WTC11 (cell line): ENCODE data around the gene VASH1. TPM values are rescaled to one million over a fixed set of nuclear protein-coding genes. Genes with fewer than 3 reads are reported as not detected.

Source experiments
- ATAC-seq: fragments of 200-7000 bp; cut with Tn5 transposase; 2 replicates; pipeline ENCODE4 v1.10.0; 2021; ENCODE audit warnings: mild to moderate bottlenecking, moderate library complexity
- CTCF ChIA-PET: fragments of 300-600 bp; sonication (Branson Sonifier 250); formaldehyde crosslinking; loops from one replicate; lab custom pipeline; 2021; ENCODE audit warnings: antibody characterized with exemption; lab: Charles Lee
- POLR2A ChIA-PET: fragments of 350-600 bp; sonication (Branson Sonifier 250); formaldehyde crosslinking; loops from one replicate; lab custom pipeline; 2021; ENCODE audit warnings: antibody characterized with exemption; lab: Charles Lee
- DNase-seq: peaks from one replicate; pipeline ENCODE4 v3.0.0; 2021; ENCODE audit warnings: low spot score
- H3K27ac Mint-ChIP-seq: 2 replicates; pipeline ENCODE4 v1.8.0; 2021; ENCODE audit warnings: mixed read lengths
- H3K27me3 Mint-ChIP-seq: 2 replicates; pipeline ENCODE4 v1.8.0; 2021; ENCODE audit warnings: low read depth, mild to moderate bottlenecking, moderate library complexity, mixed read lengths
- H3K36me3 Mint-ChIP-seq: 2 replicates; pipeline ENCODE4 v1.8.0; 2021; ENCODE audit warnings: mixed read lengths
- H3K4me1 Mint-ChIP-seq: 2 replicates; pipeline ENCODE4 v1.8.0; 2022; ENCODE audit warnings: mixed read lengths
- H3K4me3 Mint-ChIP-seq: 2 replicates; pipeline ENCODE4 v1.8.0; 2021; ENCODE audit warnings: mild to moderate bottlenecking, moderate library complexity, mixed read lengths
- H3K9me3 Mint-ChIP-seq: 2 replicates; pipeline ENCODE4 v1.8.0; 2021; ENCODE audit warnings: mixed read lengths
- ARID4B ChIP-seq: sonication (generic); formaldehyde crosslinking; IDR thresholded peaks from 2 replicates; pipeline ENCODE4 v1.8.0; 2023; ENCODE audit warnings: missing genetic modification reagents, mild to moderate bottlenecking, borderline replicate concordance
- ATF2 ChIP-seq: sonication (generic); formaldehyde crosslinking; IDR thresholded peaks from 2 replicates; pipeline ENCODE4 v1.8.1; 2022; ENCODE audit warnings: low read depth, missing genetic modification reagents, borderline replicate concordance
- ATF6 ChIP-seq: sonication (generic); formaldehyde crosslinking; IDR thresholded peaks from 2 replicates; pipeline ENCODE4 v1.8.1; 2023; ENCODE audit warnings: mild to moderate bottlenecking, missing genetic modification reagents
- E2F1 ChIP-seq: sonication (generic); formaldehyde crosslinking; IDR thresholded peaks from 2 replicates; pipeline ENCODE4 v1.8.0; 2022; ENCODE audit warnings: mild to moderate bottlenecking, missing genetic modification reagents
- E2F5 ChIP-seq: sonication (generic); formaldehyde crosslinking; IDR thresholded peaks from 2 replicates; pipeline ENCODE4 v1.8.1; 2022; ENCODE audit warnings: mild to moderate bottlenecking, moderate library complexity, missing genetic modification reagents
- FOXP1 ChIP-seq: sonication (generic); formaldehyde crosslinking; IDR thresholded peaks from 2 replicates; pipeline ENCODE4 v1.8.0; 2022; ENCODE audit warnings: missing genetic modification reagents, mild to moderate bottlenecking, moderate library complexity, borderline replicate concordance
- HMGA2 ChIP-seq: fragments of 250-450 bp; sonication (Bioruptor Pico); IDR thresholded peaks from 2 replicates; pipeline ENCODE4 v1.4.0; 2021; ENCODE audit warnings: mild to moderate bottlenecking, moderate library complexity
- MXD4 ChIP-seq: fragments of 250-450 bp; sonication (Bioruptor Pico); IDR thresholded peaks from 2 replicates; pipeline ENCODE4 v1.8.0; 2021; ENCODE audit warnings: mild to moderate bottlenecking, moderate library complexity, borderline replicate concordance
- NFE2L1 ChIP-seq: sonication (generic); formaldehyde crosslinking; IDR thresholded peaks from 2 replicates; pipeline ENCODE4 v1.8.1; 2023; ENCODE audit warnings: missing genetic modification reagents
- NR1H2 ChIP-seq: sonication (generic); formaldehyde crosslinking; IDR thresholded peaks from 2 replicates; pipeline ENCODE4 v1.9.0; 2021; ENCODE audit warnings: mild to moderate bottlenecking, moderate library complexity, missing genetic modification reagents
- OVOL2 ChIP-seq: fragments of 250-450 bp; sonication (Bioruptor Pico); IDR thresholded peaks from 2 replicates; pipeline ENCODE4 v1.9.0; 2021; ENCODE audit warnings: mild to moderate bottlenecking, borderline replicate concordance
- SOX15 ChIP-seq: fragments of 250-450 bp; sonication (Bioruptor Pico); IDR thresholded peaks from 2 replicates; pipeline ENCODE4 v1.9.0; 2021; ENCODE audit warnings: mild to moderate bottlenecking
- TCF7 ChIP-seq: sonication (generic); formaldehyde crosslinking; IDR thresholded peaks from 2 replicates; pipeline ENCODE4 v1.8.0; 2022; ENCODE audit warnings: mild to moderate bottlenecking, low read depth, missing genetic modification reagents, moderate library complexity
- ZNF219 ChIP-seq: sonication (generic); formaldehyde crosslinking; IDR thresholded peaks from 2 replicates; pipeline ENCODE4 v1.8.0; 2023; ENCODE audit warnings: missing genetic modification reagents, mild to moderate bottlenecking, borderline replicate concordance
- ZNF232 ChIP-seq: sonication (generic); formaldehyde crosslinking; IDR thresholded peaks from 2 replicates; pipeline ENCODE4 v1.8.0; 2022; ENCODE audit warnings: mild to moderate bottlenecking, missing genetic modification reagents
- ZNF512 ChIP-seq: sonication (generic); formaldehyde crosslinking; IDR thresholded peaks from 2 replicates; pipeline ENCODE4 v1.8.1; 2022; ENCODE audit warnings: missing genetic modification reagents, borderline replicate concordance
- total RNA-seq: library from RNA; stranded (reverse); gene quantifications from 3 replicates; pipeline ENCODE4 v1.2.3, GENCODE V29; 2021

VASH1 gene
- total RNA-seq, 1 experiment from 2014 or later = 7.2 TPM

- TF ChIP-seq NFE2L1 (CRISPR knock-in tag) = no peak
- no peak for TF ChIP-seq ATF2 (CRISPR knock-in tag)
- no peak for TF ChIP-seq HMGA2
- TF ChIP-seq TCF7 = no peak
- TF ChIP-seq, all 79 proteins: peak for 0
Measured at GRCh38 chr14:76814726-76815645, 53.7 kb downstream of the VASH1 start (continued).

- H3K4me1 Mint-ChIP-seq = no peaks in the 10 kb centered on the region
- ChIA-PET POLR2A (interaction anchor here (0.6 kb wide), 1 partner anchor 168 kb away, joined by 4 read pairs; no protein-coding TSS in a partner anchor), CTCF (interaction anchor here (0.7 kb wide), 1 partner anchor 36 kb away, joined by 4 read pairs; no protein-coding TSS in a partner anchor)
- H3K9me3 Mint-ChIP-seq = peaks cover 18% of the 10 kb centered on the region
- no peaks in the 10 kb centered on the region; the same call in none of the 2 replicates for H3K27me3 Mint-ChIP-seq
- DNase-seq = no peak
- H3K27ac Mint-ChIP-seq = no peak overlapping the region
- no peak for ATAC-seq
- no peak for TF ChIP-seq ZNF219 (CRISPR knock-in tag)
- no peak for TF ChIP-seq MXD4 (CRISPR knock-in tag)
- no peak for TF ChIP-seq ARID4B (CRISPR knock-in tag)
- no peak for TF ChIP-seq ZNF512
- no peak for TF ChIP-seq SOX15 (CRISPR knock-in tag)
- TF ChIP-seq ATF6 (CRISPR knock-in tag) = no peak
- H3K36me3 Mint-ChIP-seq = peaks cover 6% of the 10 kb centered on the region
- no peak overlapping the region for H3K4me3 Mint-ChIP-seq
Measured at GRCh38 chr14:76820700-76821099, 59.4 kb downstream of the VASH1 start.

- Mint-ChIP-seq H3K4me1 (peaks cover 23% of the 10 kb centered on the region), H3K27ac (no peak within 1 kb of the TSS), H3K4me3 (no peak within 1 kb of the TSS), H3K36me3 (peaks cover 3% of the 10 kb centered on the region; the same call in 1 of the 2 replicates), H3K9me3 (peaks cover 14% of the 10 kb centered on the region), H3K27me3 (no peaks in the 10 kb centered on the region; the same call in 1 of the 2 replicates)
- no peak for ATAC-seq
- CTCF ChIA-PET = no interaction called here
- no peak for DNase-seq
- POLR2A ChIA-PET = interaction anchor here (0.6 kb wide), 1 partner anchor 16 kb away, joined by 3 read pairs; no protein-coding TSS in a partner anchor
- no peak for TF ChIP-seq OVOL2
- TF ChIP-seq E2F1 (CRISPR knock-in tag) = no peak
- no peak for TF ChIP-seq FOXP1 (CRISPR knock-in tag)
- no peak for TF ChIP-seq NR1H2
- TF ChIP-seq ATF6 (CRISPR knock-in tag) = no peak
- TF ChIP-seq ZNF232 (CRISPR knock-in tag) = no peak
- TF ChIP-seq E2F5 (CRISPR knock-in tag) = no peak
- no peak for TF ChIP-seq SOX15 (CRISPR knock-in tag)
Measured at GRCh38 chr14:76826122-76826521, 64.9 kb downstream of the VASH1 start, which contains the start of gene LRRC74A. LRRC74A (plus strand) TSS chr14:76826408; CDS start chr14:76826698, 290 bp downstream.
